ENCODE measurements around the gene TRNP1. TPM values are rescaled to one million over a fixed set of nuclear protein-coding genes. Genes with fewer than 3 reads are reported as not detected.
A peak's percentile ranks its signal among the peaks of the same experiment; 100 is the strongest.

The TRNP1 gene
- total and polyA plus RNA-seq, 4 donors, result 15.0 to 30.8 (median 15.7) TPM

- WGBS, 2 donors, result 60 to 69% methylated on average over 7 of the region's 7 CpGs
- Histone ChIP-seq H3K27me3 (ENCODE audit: control insufficient read depth in 1 of 2, insufficient read depth in 2 of 2, low read length in 1 of 2) (no peaks in the 10 kb centered on the region), H3K4me1 (ENCODE audit: control insufficient read depth in 1 of 2, insufficient read depth in 2 of 2, low read length in 2 of 2) (no peaks in the 10 kb centered on the region), H3K9me3 (ENCODE audit: control insufficient read depth, low read length) (no peaks in the 10 kb centered on the region), H3K36me3 (ENCODE audit: control insufficient read depth in 1 of 2, insufficient read depth in 2 of 2, low read length in 1 of 2) (no peaks in the 10 kb centered on the region), H3K4me3 (ENCODE audit: low read length in 2 of 2) (no peak overlapping the region), H3K27ac (ENCODE audit: low read depth in 1 of 2, low read length in 2 of 2) (no peak overlapping the region)
- ATAC-seq (ENCODE audit: low FRiP score) (no peak), DNase-seq (no peak)
- intact Hi-C loops (cut with DNase I), result loop anchor here in 1 of 2 donors (5.0 kb wide), 1 partner anchor 36 kb away; no protein-coding TSS in a partner anchor
These were observed 39.7 kb downstream of the TRNP1 start for GRCh38 chr1:27033043-27033746.

- no peak for DNase-seq
- 97 to 98% methylated on average over 4 of the region's 4 CpGs for WGBS, 2 donors
These were observed 41.9 kb downstream of the TRNP1 start for GRCh38 chr1:27035344-27035743.

GRCh38 chr1:27036718-27037117 is 43.2 kb downstream of the TRNP1 start:
- H3K27me3 ChIP-seq (ENCODE audit: control insufficient read depth in 1 of 2, insufficient read depth in 2 of 2, low read length in 1 of 2), result no peaks in the 10 kb centered on the region
- no peaks in the 10 kb centered on the region for H3K9me3 ChIP-seq (ENCODE audit: control insufficient read depth, low read length)
- 97 to 100% methylated on average over 1 of the region's 1 CpG for WGBS, 2 donors
- no peak overlapping the region for H3K27ac ChIP-seq (ENCODE audit: low read depth in 1 of 2, low read length in 2 of 2)
- DNase-seq (no peak), ATAC-seq (ENCODE audit: low FRiP score) (no peak)
- H3K4me1 ChIP-seq (ENCODE audit: control insufficient read depth in 1 of 2, insufficient read depth in 2 of 2, low read length in 2 of 2), result no peaks in the 10 kb centered on the region
- intact Hi-C loops (cut with DNase I), result no loop called here
- no peak overlapping the region for H3K4me3 ChIP-seq (ENCODE audit: low read length in 2 of 2)
- H3K36me3 ChIP-seq (ENCODE audit: control insufficient read depth in 1 of 2, insufficient read depth in 2 of 2, low read length in 1 of 2), result no peaks in the 10 kb centered on the region

More at GRCh38 chr1:27035344-27035743, 41.9 kb downstream of the TRNP1 start:
- no peak overlapping the region for H3K4me3 ChIP-seq (ENCODE audit: low read length in 2 of 2)
- H3K9me3 ChIP-seq (ENCODE audit: control insufficient read depth, low read length), result no peaks in the 10 kb centered on the region
- H3K27ac ChIP-seq (ENCODE audit: low read depth in 1 of 2, low read length in 2 of 2), result no peak overlapping the region
- no peaks in the 10 kb centered on the region for H3K4me1 ChIP-seq (ENCODE audit: control insufficient read depth in 1 of 2, insufficient read depth in 2 of 2, low read length in 2 of 2)
- H3K27me3 ChIP-seq (ENCODE audit: control insufficient read depth in 1 of 2, insufficient read depth in 2 of 2, low read length in 1 of 2), result no peaks in the 10 kb centered on the region
- intact Hi-C loops (cut with DNase I), result no loop called here
- no peaks in the 10 kb centered on the region for H3K36me3 ChIP-seq (ENCODE audit: control insufficient read depth in 1 of 2, insufficient read depth in 2 of 2, low read length in 1 of 2)
- no peak for ATAC-seq (ENCODE audit: low FRiP score)

GRCh38 chr1:27037518-27037917 is 44.0 kb downstream of the TRNP1 start:
- 65 to 69% methylated on average over 10 of the region's 10 CpGs for WGBS, 2 donors
- DNase-seq (no peak), ATAC-seq (ENCODE audit: low FRiP score) (no peak)
- Histone ChIP-seq H3K4me3 (ENCODE audit: low read length in 2 of 2) (no peak overlapping the region), H3K27me3 (ENCODE audit: control insufficient read depth in 1 of 2, insufficient read depth in 2 of 2, low read length in 1 of 2) (no peaks in the 10 kb centered on the region), H3K27ac (ENCODE audit: low read depth in 1 of 2, low read length in 2 of 2) (no peak overlapping the region), H3K4me1 (ENCODE audit: control insufficient read depth in 1 of 2, insufficient read depth in 2 of 2, low read length in 2 of 2) (no peaks in the 10 kb centered on the region), H3K36me3 (ENCODE audit: control insufficient read depth in 1 of 2, insufficient read depth in 2 of 2, low read length in 1 of 2) (no peaks in the 10 kb centered on the region), H3K9me3 (ENCODE audit: control insufficient read depth, low read length) (no peaks in the 10 kb centered on the region)
- intact Hi-C loops (cut with DNase I), result no loop called here

- 82 to 83% methylated on average over 7 of the region's 7 CpGs for WGBS, 2 donors
- H3K27ac ChIP-seq (ENCODE audit: low read depth in 1 of 2, low read length in 2 of 2), result no peak overlapping the region
- no peaks in the 10 kb centered on the region for H3K4me1 ChIP-seq (ENCODE audit: control insufficient read depth in 1 of 2, insufficient read depth in 2 of 2, low read length in 2 of 2)
- DNase-seq (no peak), ATAC-seq (ENCODE audit: low FRiP score) (no peak)
- H3K4me3 ChIP-seq (ENCODE audit: low read length in 2 of 2), result no peak overlapping the region
- H3K27me3 ChIP-seq (ENCODE audit: control insufficient read depth in 1 of 2, insufficient read depth in 2 of 2, low read length in 1 of 2), result no peaks in the 10 kb centered on the region
- H3K9me3 ChIP-seq (ENCODE audit: control insufficient read depth, low read length), result no peaks in the 10 kb centered on the region
- H3K36me3 ChIP-seq (ENCODE audit: control insufficient read depth in 1 of 2, insufficient read depth in 2 of 2, low read length in 1 of 2), result no peaks in the 10 kb centered on the region
- intact Hi-C loops (cut with DNase I), result no loop called here
These were observed 44.5 kb downstream of the TRNP1 start for GRCh38 chr1:27038020-27038419.

- intact Hi-C loops (cut with DNase I), result loop anchor here in 1 of 2 donors (5.0 kb wide), 1 partner anchor 245 kb away; no protein-coding TSS in a partner anchor
- no peaks in the 10 kb centered on the region for H3K27me3 ChIP-seq (ENCODE audit: control insufficient read depth in 1 of 2, insufficient read depth in 2 of 2, low read length in 1 of 2)
- H3K4me3 ChIP-seq (ENCODE audit: low read length in 2 of 2), result no peak overlapping the region
- no peak overlapping the region for H3K27ac ChIP-seq (ENCODE audit: low read depth in 1 of 2, low read length in 2 of 2)
- no peaks in the 10 kb centered on the region for H3K4me1 ChIP-seq (ENCODE audit: control insufficient read depth in 1 of 2, insufficient read depth in 2 of 2, low read length in 2 of 2)
- no peak for DNase-seq
- no peak for ATAC-seq (ENCODE audit: low FRiP score)
- WGBS, 2 donors, result 87 to 95% methylated on average over 7 of the region's 7 CpGs
- H3K9me3 ChIP-seq (ENCODE audit: control insufficient read depth, low read length), result no peaks in the 10 kb centered on the region
- no peaks in the 10 kb centered on the region for H3K36me3 ChIP-seq (ENCODE audit: control insufficient read depth in 1 of 2, insufficient read depth in 2 of 2, low read length in 1 of 2)
These were observed 49.2 kb downstream of the TRNP1 start for GRCh38 chr1:27042670-27043069.

- intact Hi-C loops (cut with DNase I), result loop anchor here (1.0 to 5.0 kb wide), 5 partner anchors 48 to 243 kb away; no protein-coding TSS in a partner anchor
- WGBS, 2 donors, result 9 to 11% methylated on average over 12 of the region's 12 CpGs
- H3K27ac ChIP-seq (ENCODE audit: low read depth in 1 of 2, low read length in 2 of 2), result no peak overlapping the region
- peak; percentile 88 to 97 for DNase-seq
- no peak overlapping the region for H3K4me3 ChIP-seq (ENCODE audit: low read length in 2 of 2)
- H3K27me3 ChIP-seq (ENCODE audit: control insufficient read depth in 1 of 2, insufficient read depth in 2 of 2, low read length in 1 of 2), result no peaks in the 10 kb centered on the region
- H3K36me3 ChIP-seq (ENCODE audit: control insufficient read depth in 1 of 2, insufficient read depth in 2 of 2, low read length in 1 of 2), result no peaks in the 10 kb centered on the region
- ATAC-seq (ENCODE audit: low FRiP score), result peak; percentile 94
- H3K4me1 ChIP-seq (ENCODE audit: control insufficient read depth in 1 of 2, insufficient read depth in 2 of 2, low read length in 2 of 2), result no peaks in the 10 kb centered on the region
- no peaks in the 10 kb centered on the region for H3K9me3 ChIP-seq (ENCODE audit: control insufficient read depth, low read length)
These were observed 51.2 kb downstream of the TRNP1 start for GRCh38 chr1:27044613-27045151.

GRCh38 chr1:27045973-27046558 is 52.6 kb downstream of the TRNP1 start:
- intact Hi-C loops (cut with DNase I), result loop anchor here (2.0 to 5.0 kb wide), 3 partner anchors 49 to 236 kb away; no protein-coding TSS in a partner anchor
- no peaks in the 10 kb centered on the region for H3K9me3 ChIP-seq (ENCODE audit: control insufficient read depth, low read length)
- H3K36me3 ChIP-seq (ENCODE audit: control insufficient read depth in 1 of 2, insufficient read depth in 2 of 2, low read length in 1 of 2), result no peaks in the 10 kb centered on the region
- no peak overlapping the region for H3K4me3 ChIP-seq (ENCODE audit: low read length in 2 of 2)
- ATAC-seq (ENCODE audit: low FRiP score), result peak; percentile 81
- H3K4me1 ChIP-seq (ENCODE audit: control insufficient read depth in 1 of 2, insufficient read depth in 2 of 2, low read length in 2 of 2), result no peaks in the 10 kb centered on the region
- H3K27ac ChIP-seq (ENCODE audit: low read depth in 1 of 2, low read length in 2 of 2), result no peak overlapping the region
- DNase-seq, result peak; percentile 71 to 91
- 25 to 27% methylated on average over 17 of the region's 17 CpGs for WGBS, 2 donors
- no peaks in the 10 kb centered on the region for H3K27me3 ChIP-seq (ENCODE audit: control insufficient read depth in 1 of 2, insufficient read depth in 2 of 2, low read length in 1 of 2)

Data from aorta (tissue), 5 donors.